GM12891 (cell line): ENCODE data around the gene TMPRSS15.

Experiments used
- DNase-seq: peaks from one replicate; pipeline ENCODE4 v3.0.0; 2011; ENCODE audit warnings: low spot score; ENCODE audit not compliant: insufficient read length
- FAIRE-seq: peaks from 2 replicates; lab custom pipeline; 2011; peaks lifted over from hg19 to GRCh38; lab: Jason Lieb, UNC
- PAX5 ChIP-seq: IDR thresholded peaks from 2 replicates; pipeline ENCODE4 v1.6.1; 2011; ENCODE audit warnings: low read length, moderate library complexity, mild to moderate bottlenecking; ENCODE audit not compliant: insufficient read depth, severe bottlenecking
- POLR2A ChIP-seq: IDR thresholded peaks from 2 replicates; pipeline ENCODE4 v1.6.1; 2011; ENCODE audit warnings: low read depth, low read length, control low read depth
- POLR2AphosphoS5 ChIP-seq: IDR thresholded peaks from 2 replicates; pipeline ENCODE4 v1.6.1; 2011; ENCODE audit warnings: low read depth, low read length, control low read depth
- POU2F2 ChIP-seq: IDR thresholded peaks from 2 replicates; pipeline ENCODE4 v1.6.1; 2011; ENCODE audit warnings: low read depth, mild to moderate bottlenecking, control low read depth, low read length, moderate library complexity
- SPI1 ChIP-seq: IDR thresholded peaks from 2 replicates; pipeline ENCODE4 v1.6.1; 2011; ENCODE audit warnings: low read depth, low read length, control low read depth
- TAF1 ChIP-seq: IDR thresholded peaks from 2 replicates; pipeline ENCODE4 v1.6.1; 2011; ENCODE audit warnings: low read depth, low read length, control low read depth

TMPRSS15 gene

DNA sequence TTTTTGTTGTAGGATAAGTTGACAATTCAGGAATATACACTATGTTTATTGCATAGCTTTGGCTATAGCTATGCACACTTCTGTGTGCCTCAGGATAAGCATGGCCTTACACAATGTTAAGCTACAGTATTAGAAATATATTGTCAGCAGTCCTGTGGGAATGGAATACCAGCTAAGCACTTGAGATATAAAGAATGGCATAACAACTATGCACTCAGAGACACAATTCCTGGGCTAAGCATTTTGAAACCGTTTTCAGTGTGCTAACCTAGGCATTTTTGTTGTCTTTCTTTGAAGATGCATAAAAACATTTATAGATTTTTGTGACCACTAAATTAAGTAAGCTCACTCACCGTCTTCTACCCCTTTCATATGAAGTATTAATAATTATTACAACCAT, 46.8 kb downstream of the TMPRSS15 start:
- no peak for DNase-seq
- TF ChIP-seq SPI1, result no peak
- TF ChIP-seq TAF1, result no peak
- no peak for TF ChIP-seq POU2F2
- TF ChIP-seq POLR2AphosphoS5, result no peak
- TF ChIP-seq PAX5, result no peak
- TF ChIP-seq POLR2A, result no peak
- no peak for FAIRE-seq

DNA sequence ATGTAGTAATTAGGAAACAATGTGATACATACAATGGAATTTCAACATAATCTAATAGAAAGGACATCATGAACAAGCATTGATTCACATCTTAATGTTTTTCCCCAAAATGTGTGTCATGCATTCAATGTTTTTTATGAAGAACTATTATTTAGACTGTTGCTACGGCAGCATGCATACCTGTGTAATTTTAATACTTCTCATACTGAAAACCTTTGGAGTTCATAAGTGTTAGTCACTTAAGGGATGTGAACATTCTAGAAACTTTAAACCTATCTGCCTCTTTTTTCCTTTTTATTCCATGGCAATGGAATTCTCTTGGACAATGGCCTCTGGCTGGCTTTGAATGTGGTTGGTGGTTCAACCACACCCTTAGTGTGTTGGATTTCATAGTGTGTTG, 48.6 kb downstream of the TMPRSS15 start:
- DNase-seq, result no peak
- TF ChIP-seq POLR2A (no peak), TAF1 (no peak), SPI1 (no peak), PAX5 (no peak), POLR2AphosphoS5 (no peak), POU2F2 (no peak)

DNA sequence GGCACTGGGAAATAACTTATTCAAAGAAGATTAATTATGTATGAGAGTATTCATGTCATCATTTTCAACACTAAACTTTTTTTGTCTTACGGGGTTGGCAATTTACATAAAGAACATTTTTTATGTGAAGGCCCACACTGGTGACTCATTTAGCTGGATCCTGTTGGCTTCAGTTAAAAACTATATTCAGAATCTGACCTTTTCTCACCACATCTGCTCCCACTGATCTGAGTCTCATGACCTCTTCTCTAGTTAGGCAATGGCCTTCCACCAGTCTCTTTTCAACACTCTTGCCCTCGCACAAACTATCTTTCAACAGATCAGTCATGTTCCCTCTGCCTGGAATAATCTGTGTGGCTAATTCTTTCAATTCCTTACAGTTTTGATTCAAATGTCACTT, 53.4 kb downstream of the TMPRSS15 start:
- TF ChIP-seq TAF1 (no peak), POLR2AphosphoS5 (no peak), PAX5 (no peak), SPI1 (no peak), POLR2A (no peak), POU2F2 (no peak)
- no peak for FAIRE-seq
- no peak for DNase-seq

More for the DNA sequence above, 48.6 kb downstream of the TMPRSS15 start:
- FAIRE-seq, result no peak

DNA sequence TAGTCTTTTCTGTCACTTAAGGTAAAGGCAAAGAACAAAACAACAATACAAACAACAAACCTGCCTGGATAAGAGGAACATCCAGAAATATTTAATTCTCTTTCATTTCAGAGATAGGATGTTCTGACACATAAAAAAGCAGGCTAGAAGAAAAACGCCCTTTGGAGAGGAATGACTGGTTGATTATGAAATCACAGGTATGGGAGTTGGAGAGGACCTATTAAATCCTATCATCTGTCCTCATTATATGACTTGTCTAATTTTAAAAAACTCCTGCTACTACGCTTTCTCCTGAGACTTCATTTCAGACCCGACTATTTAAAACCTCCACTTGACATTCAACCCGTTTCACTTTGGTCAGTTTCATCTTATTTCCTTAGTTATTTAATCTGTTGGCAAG, 54.1 kb downstream of the TMPRSS15 start:
- DNase-seq, result no peak
- TF ChIP-seq SPI1 (no peak), TAF1 (no peak), POLR2A (no peak), POU2F2 (no peak), POLR2AphosphoS5 (no peak), PAX5 (no peak)
- FAIRE-seq, result no peak

DNA sequence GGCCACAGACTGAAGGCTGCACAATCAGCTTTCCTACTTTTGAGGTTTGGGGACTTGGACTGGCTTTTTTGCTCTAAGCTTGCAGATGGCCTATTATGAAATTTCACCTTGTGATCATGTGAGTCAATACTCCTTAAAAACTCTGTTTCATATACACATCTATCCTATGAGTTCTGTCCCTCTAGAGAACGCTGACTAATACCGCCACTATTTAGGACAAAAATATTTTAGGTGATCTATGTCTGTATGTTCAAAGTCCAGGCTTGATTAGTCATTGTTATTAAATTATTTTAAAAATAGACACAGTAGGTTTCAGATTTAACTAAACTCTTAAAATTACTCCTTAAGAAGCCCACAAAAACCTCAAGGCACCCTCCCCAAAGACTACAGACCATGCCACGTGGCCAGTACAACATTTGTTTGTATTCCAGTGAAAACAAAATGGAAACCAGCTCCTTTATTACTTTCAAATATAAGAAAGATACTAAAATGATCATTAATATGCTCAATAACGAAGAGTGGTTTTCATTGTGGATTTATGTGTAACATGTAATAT, 63.1 kb downstream of the TMPRSS15 start:
- DNase-seq (no peak), FAIRE-seq (no peak)
- no peak for TF ChIP-seq PAX5
- TF ChIP-seq POLR2AphosphoS5, result no peak
- no peak for TF ChIP-seq POLR2A
- TF ChIP-seq POU2F2, result no peak
- TF ChIP-seq SPI1, result no peak
- TF ChIP-seq TAF1, result no peak

DNA sequence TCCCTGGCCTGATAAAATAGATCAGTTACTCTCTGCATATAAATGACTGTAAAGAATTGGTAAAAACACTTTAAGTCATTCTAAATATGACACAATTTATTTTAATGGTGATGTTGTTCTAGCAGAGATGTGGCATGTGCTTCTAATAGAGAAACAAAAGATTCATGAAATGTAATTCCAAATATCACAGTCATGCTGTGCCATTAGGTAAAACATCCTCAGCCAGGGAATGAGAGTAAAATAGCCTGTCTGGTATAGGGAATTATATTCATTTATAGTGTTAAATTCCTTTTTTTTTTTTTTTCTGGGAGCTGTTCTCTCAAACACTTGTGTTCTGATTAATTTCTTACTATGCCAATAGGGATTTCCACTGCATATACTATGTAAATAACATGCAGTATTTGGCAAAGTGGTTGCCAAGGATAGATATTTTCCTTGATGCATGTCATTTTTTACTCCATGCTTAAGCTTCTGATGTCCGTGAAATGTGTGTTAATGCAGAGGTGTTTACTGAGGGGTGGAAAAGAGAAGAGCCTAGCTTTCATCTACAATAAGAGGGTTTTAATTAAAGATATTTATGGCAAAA, 67.8 kb downstream of the TMPRSS15 start:
- TF ChIP-seq POLR2AphosphoS5, result no peak
- FAIRE-seq, result no peak
- no peak for DNase-seq

- TF ChIP-seq POLR2AphosphoS5, result no peak
- TF ChIP-seq POU2F2, result no peak
- no peak for TF ChIP-seq TAF1
- TF ChIP-seq POLR2A, result no peak
- no peak for FAIRE-seq
Observed at GRCh38 chr21:18334066-18334465, 69.5 kb downstream of the TMPRSS15 start.

DNA sequence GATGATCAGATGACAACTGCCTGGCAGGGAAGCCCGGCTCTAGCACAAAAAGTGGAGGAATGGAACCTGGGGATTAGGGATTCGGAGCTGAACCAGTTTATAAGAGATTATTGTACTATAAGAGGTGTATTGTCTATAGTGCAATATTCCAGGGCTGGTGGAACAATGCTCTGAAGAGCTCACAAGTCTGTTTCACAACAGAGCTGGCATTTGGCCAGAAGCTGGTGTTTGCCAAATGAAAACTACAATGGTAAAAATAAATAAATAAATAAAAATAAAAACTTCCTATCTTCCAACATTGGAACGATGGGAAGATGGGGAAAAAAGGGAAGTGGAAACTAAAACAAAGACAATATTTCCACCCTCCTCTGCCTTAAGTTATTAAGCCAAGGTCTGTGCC, 85.4 kb downstream of the TMPRSS15 start:
- DNase-seq (no peak), FAIRE-seq (no peak)
- no peak for TF ChIP-seq POLR2AphosphoS5
- no peak for TF ChIP-seq TAF1
- TF ChIP-seq PAX5, result no peak
- TF ChIP-seq SPI1, result no peak
- no peak for TF ChIP-seq POU2F2
- TF ChIP-seq POLR2A, result no peak

More at GRCh38 chr21:18334066-18334465, 69.5 kb downstream of the TMPRSS15 start:
- no peak for DNase-seq

- FAIRE-seq (no peak), DNase-seq (no peak)
- TF ChIP-seq SPI1, result no peak
- no peak for TF ChIP-seq POLR2A
- TF ChIP-seq POLR2AphosphoS5, result no peak
- TF ChIP-seq TAF1, result no peak
- TF ChIP-seq PAX5, result no peak
- TF ChIP-seq POU2F2, result no peak
Observed at GRCh38 chr21:18298228-18298627, 105.4 kb downstream of the TMPRSS15 start.

DNA sequence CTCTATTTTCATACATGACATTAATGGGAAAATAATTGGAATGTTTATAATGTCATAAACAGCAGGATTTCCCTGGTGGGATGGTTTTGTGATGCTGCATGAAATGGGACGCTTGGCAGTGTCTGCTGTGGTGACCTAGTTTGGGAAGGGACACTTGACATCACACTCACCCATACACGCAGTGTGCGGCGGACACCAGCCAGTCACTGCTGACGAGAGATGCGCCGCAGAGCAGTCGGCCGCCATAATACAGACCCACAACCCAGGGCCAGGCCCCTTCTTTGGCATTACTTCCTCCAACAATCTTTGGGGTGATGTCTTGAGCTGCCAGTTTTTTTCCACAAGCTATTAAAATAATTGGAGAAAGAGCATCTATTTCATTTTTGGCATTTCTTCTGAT, 109.5 kb downstream of the TMPRSS15 start:
- TF ChIP-seq POU2F2 (no peak), TAF1 (no peak), SPI1 (no peak), POLR2A (no peak), POLR2AphosphoS5 (no peak), PAX5 (no peak)
- FAIRE-seq, result no peak
- DNase-seq, result no peak

- TF ChIP-seq SPI1, result no peak
- no peak for TF ChIP-seq PAX5
- TF ChIP-seq POLR2AphosphoS5, result no peak
- no peak for TF ChIP-seq TAF1
- TF ChIP-seq POU2F2, result no peak
- no peak for TF ChIP-seq POLR2A
- FAIRE-seq (no peak), DNase-seq (no peak)
Observed at GRCh38 chr21:18289876-18290275, 113.7 kb downstream of the TMPRSS15 start.
